PC-9 (cell line): Measurements from ENCODE around the gene OR51B4. TPM values are rescaled to one million over a fixed set of nuclear protein-coding genes. Genes with fewer than 3 reads are reported as not detected.

ENCODE experiments used
- BruUV-seq: library from RNA; stranded (reverse); fragments of 400-500 nt; replicated peaks from 2 replicates; lab custom pipeline; 2021; lab: Mats Ljungman, UMichigan
- CTCF ChIA-PET: fragments of 300-600 bp; sonication (Branson Sonifier 250); formaldehyde crosslinking; loops from one replicate; lab custom pipeline; 2022; ENCODE audit warnings: antibody characterized with exemption; lab: Charles Lee
- POLR2A ChIA-PET: fragments of 300-600 bp; sonication (Branson Sonifier 250); formaldehyde crosslinking; loops from one replicate; lab custom pipeline; 2022; ENCODE audit warnings: antibody characterized with exemption; ENCODE audit not compliant: unreplicated experiment; lab: Charles Lee
- DNase-seq, 2 experiments: peaks; one replicate each; pipeline versions ENCODE4 v3.0.0 to v3.0.0-alpha.2; 2015 to 2022; ENCODE audit warnings: mixed read lengths in 1 of 2
- H2AFZ ChIP-seq: fragments of 200-600 bp; sonication (generic); 2 replicates; pipeline ENCODE4 v1.8.1; 2017; ENCODE audit warnings: antibody characterized with exemption
- H3F3A ChIP-seq: fragments of 200-600 bp; sonication (generic); 2 replicates; pipeline ENCODE4 v1.8.1; 2017; ENCODE audit warnings: antibody characterized with exemption, mild to moderate bottlenecking, low read depth; ENCODE audit not compliant: insufficient read depth
- H3K27ac ChIP-seq: fragments of 200-600 bp; sonication (generic); 2 replicates; pipeline ENCODE4 v1.6.1; 2016; ENCODE audit warnings: mixed run types
- H3K27me3 ChIP-seq: fragments of 200-600 bp; sonication (generic); 2 replicates; pipeline ENCODE4 v1.6.1; 2016; ENCODE audit warnings: low read depth, mixed run types; ENCODE audit not compliant: insufficient read depth
- H3K36me3 ChIP-seq: fragments of 200-600 bp; sonication (generic); 2 replicates; pipeline ENCODE4 v1.6.1; 2016; ENCODE audit warnings: low read depth, mixed run types
- H3K4me1 ChIP-seq: fragments of 200-600 bp; sonication (generic); replicated peaks from 2 replicates; pipeline ENCODE4 v1.6.1; 2016; ENCODE audit warnings: mixed run types; ENCODE audit not compliant: insufficient read depth
- H3K4me2 ChIP-seq: fragments of 200-600 bp; sonication (generic); 2 replicates; pipeline ENCODE4 v1.6.1; 2017; ENCODE audit warnings: mixed run types
- H3K4me3 ChIP-seq: fragments of 200-600 bp; sonication (generic); 2 replicates; pipeline ENCODE4 v1.6.1; 2016; ENCODE audit warnings: mixed run types
- H3K79me2 ChIP-seq: fragments of 200-600 bp; sonication (generic); 2 replicates; pipeline ENCODE4 v1.6.1; 2017; ENCODE audit warnings: low read depth, mixed run types
- H3K9me2 ChIP-seq: fragments of 200-600 bp; sonication (generic); 2 replicates; pipeline ENCODE4 v1.8.1; 2017; ENCODE audit warnings: mild to moderate bottlenecking; ENCODE audit not compliant: insufficient read depth
- H3K9me3 ChIP-seq: fragments of 200-600 bp; sonication (generic); 2 replicates; pipeline ENCODE4 v1.8.1; 2016; ENCODE audit warnings: low read depth; ENCODE audit not compliant: insufficient read depth
- H4K20me1 ChIP-seq: fragments of 200-600 bp; sonication (generic); 2 replicates; pipeline ENCODE4 v1.8.1; 2017; ENCODE audit not compliant: insufficient read depth
- CTCF ChIP-seq: fragments of 200-600 bp; sonication (generic); conservative IDR thresholded peaks from 2 replicates; pipeline ENCODE4 v1.6.1; 2017; ENCODE audit warnings: mixed run types, antibody characterized with exemption, mild to moderate bottlenecking, moderate library complexity
- EZH2 ChIP-seq: fragments of 200-600 bp; sonication (generic); IDR thresholded peaks from 2 replicates; pipeline ENCODE4 v1.8.0; 2017; ENCODE audit warnings: antibody characterized with exemption, low read depth
- intact Hi-C: fragments of 100-400 bp; cut with micrococcal nuclease; formaldehyde crosslinking; loops from one replicate; pipeline ENCODE4 v1.10.0; 2022; ENCODE audit not compliant: unreplicated experiment
- total RNA-seq: library from RNA; stranded (reverse); gene quantifications from 2 replicates; pipeline ENCODE4 v1.2.3, GENCODE V29; 2021

Gene OR51B4
- total RNA-seq, 1 experiment from 2014 or later = not detected

GRCh38 chr11:5284637-5285036, 17.1 kb downstream of the OR51B4 start:
- CTCF ChIA-PET = no interaction called here
- no TSS peak for BruUV-seq

GRCh38 chr11:5283882-5284281, 17.9 kb downstream of the OR51B4 start:
- TF ChIP-seq CTCF (no peak), EZH2 (no peak)
- H2AFZ ChIP-seq = no peak overlapping the region
- H3F3A ChIP-seq = 0 out of 2 replicates have a peak, but pooled peaks cover 3% of the 10 kb centered on the region
- ChIA-PET CTCF (no interaction called here), POLR2A (no interaction called here)
- no peaks in the 10 kb centered on the region for H3K9me3 ChIP-seq
- intact Hi-C loops = no loop called here
- BruUV-seq = no TSS peak
- no peaks in the 10 kb centered on the region for H3K36me3 ChIP-seq
- no peaks in the 10 kb centered on the region for H3K27me3 ChIP-seq
- DNase-seq = no peak
- H3K9me2 ChIP-seq = no peaks in the 10 kb centered on the region
- no peak overlapping the region for H3K27ac ChIP-seq
- peaks cover 7% of the 10 kb centered on the region for H3K4me1 ChIP-seq
- no peaks in the 10 kb centered on the region for H3K79me2 ChIP-seq
- H3K4me3 ChIP-seq = no peak overlapping the region
- no peak overlapping the region for H3K4me2 ChIP-seq
- H4K20me1 ChIP-seq = no peaks in the 10 kb centered on the region

More at GRCh38 chr11:5284637-5285036, 17.1 kb downstream of the OR51B4 start:
- TF ChIP-seq CTCF (no peak), EZH2 (no peak)
- no peak overlapping the region for H3K27ac ChIP-seq
- no peak for DNase-seq
- no peaks in the 10 kb centered on the region for H3K9me2 ChIP-seq
- no peaks in the 10 kb centered on the region for H3K79me2 ChIP-seq
- H3K4me1 ChIP-seq = peaks cover 7% of the 10 kb centered on the region
- H3K27me3 ChIP-seq = no peaks in the 10 kb centered on the region
- H2AFZ ChIP-seq = no peak overlapping the region
- POLR2A ChIA-PET = no interaction called here
- no peaks in the 10 kb centered on the region for H4K20me1 ChIP-seq
- no peak overlapping the region for H3K4me2 ChIP-seq
- no peaks in the 10 kb centered on the region for H3K9me3 ChIP-seq
- intact Hi-C loops = no loop called here
- 0 out of 2 replicates have a peak, but pooled peaks cover 3% of the 10 kb centered on the region for H3F3A ChIP-seq
- no peaks in the 10 kb centered on the region for H3K36me3 ChIP-seq
- no peak overlapping the region for H3K4me3 ChIP-seq

GRCh38 chr11:5283086-5283485, 18.7 kb downstream of the OR51B4 start:
- Histone ChIP-seq H4K20me1 (no peaks in the 10 kb centered on the region), H3K27ac (no peak overlapping the region), H3F3A (0 out of 2 replicates have a peak, but pooled peaks cover 3% of the 10 kb centered on the region), H3K4me2 (no peak overlapping the region), H3K27me3 (no peaks in the 10 kb centered on the region), H3K36me3 (no peaks in the 10 kb centered on the region), H3K4me3 (no peak overlapping the region), H3K79me2 (no peaks in the 10 kb centered on the region), H3K9me3 (no peaks in the 10 kb centered on the region), H3K9me2 (no peaks in the 10 kb centered on the region), H2AFZ (no peak overlapping the region), H3K4me1 (peaks cover 7% of the 10 kb centered on the region)
- DNase-seq = no peak
- ChIA-PET POLR2A (no interaction called here), CTCF (no interaction called here)
- intact Hi-C loops = no loop called here
- TF ChIP-seq CTCF (no peak), EZH2 (no peak)
- no TSS peak for BruUV-seq
